ENCODE data around the gene EPHA6.

EPHA6 gene

GRCh38 chr3:97646932-97647331 lies 832.5 kb downstream of the EPHA6 start:
- DNase-seq (ENCODE audit: low read depth): no peak

DNA sequence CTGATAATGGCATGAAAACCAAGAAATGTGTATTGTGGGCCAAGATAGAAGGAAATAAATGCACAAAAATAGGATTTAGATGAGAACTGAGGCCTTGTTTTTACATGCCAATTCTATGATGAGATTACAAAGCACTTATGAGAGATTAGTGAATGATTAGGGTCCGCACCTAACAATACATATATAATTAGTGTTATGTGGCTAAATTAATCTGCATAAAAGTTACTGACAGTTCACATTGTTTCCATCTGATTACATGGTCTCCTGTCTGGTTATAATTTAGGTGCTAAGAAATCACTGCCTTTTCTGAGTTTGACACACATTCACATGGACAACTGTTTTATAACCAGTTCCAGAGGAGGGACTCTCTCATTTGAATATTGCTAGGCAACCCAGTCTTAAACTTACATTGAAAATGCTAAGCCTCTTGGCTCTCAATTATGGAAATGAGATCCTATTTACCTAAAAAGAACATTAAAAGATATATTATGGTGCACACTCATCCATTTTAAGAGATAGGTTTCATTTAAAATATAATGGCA lies 833.1 kb downstream of the EPHA6 start:
- DNase-seq (ENCODE audit: low read depth): no peak

DNA sequence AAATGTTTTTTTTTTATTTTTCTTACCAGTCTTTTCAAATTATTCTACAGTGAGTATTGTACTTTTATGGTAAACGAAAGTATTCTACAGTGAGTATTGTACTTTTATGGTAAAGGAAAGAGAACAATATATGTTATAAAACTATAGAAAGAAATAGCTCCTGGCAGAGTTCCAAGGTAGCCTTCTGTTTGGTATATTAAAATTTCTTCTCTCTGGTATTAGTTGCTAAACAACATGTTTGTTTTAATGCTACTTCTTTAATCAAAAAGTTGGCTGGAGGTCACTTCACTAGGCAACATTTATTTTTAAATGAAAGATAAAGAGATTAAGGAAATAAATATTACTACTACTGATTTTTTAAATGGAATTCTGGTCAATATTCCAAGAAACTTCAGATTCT lies 841.6 kb downstream of the EPHA6 start:
- no peak for DNase-seq (ENCODE audit: low read depth)

DNA sequence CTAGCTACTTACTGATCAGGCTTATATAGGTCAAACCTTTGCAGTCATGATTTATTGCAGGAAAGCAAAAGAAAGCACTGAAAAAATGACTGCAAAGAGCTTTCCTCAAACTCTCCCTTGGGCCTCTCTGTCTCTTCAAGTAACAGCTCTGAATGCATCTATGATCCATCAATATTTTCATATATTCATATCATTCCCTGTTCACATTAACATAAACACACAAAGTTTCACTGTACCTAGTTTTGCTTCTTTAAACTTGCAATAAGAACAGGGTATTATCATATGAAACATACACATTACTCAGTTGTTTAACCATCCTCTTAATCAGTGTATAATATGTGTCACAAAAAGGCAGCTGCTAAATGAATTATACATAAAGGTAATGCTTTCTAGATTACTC lies 842.2 kb downstream of the EPHA6 start:
- no peak for DNase-seq (ENCODE audit: low read depth)

- no peak for DNase-seq (ENCODE audit: low read depth)
Observed at GRCh38 chr3:97658668-97659285, 844.4 kb downstream of the EPHA6 start.

DNA sequence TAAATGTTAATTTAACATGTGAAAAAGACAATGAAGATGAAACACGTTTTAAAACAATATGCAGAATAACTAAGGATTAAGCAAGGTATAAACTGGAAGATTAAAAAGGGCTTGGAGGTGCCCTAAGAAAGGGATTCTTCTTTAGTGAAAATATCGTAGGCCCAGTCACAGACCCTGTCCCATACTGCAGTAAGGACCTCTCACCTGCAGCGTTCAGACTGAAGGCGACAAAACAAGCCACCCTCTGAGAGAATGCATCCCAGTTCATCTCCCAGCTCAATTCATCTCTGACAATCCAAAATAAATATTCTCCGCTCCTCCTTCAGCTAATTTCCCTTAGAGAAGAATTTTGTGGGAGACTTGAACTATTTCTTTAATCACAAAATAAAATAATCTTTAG lies 847.9 kb downstream of the EPHA6 start:
- no peak for DNase-seq (ENCODE audit: low read depth)

GRCh38 chr3:97662762-97663161 lies 848.4 kb downstream of the EPHA6 start:
- DNase-seq (ENCODE audit: low read depth): no peak

DNA sequence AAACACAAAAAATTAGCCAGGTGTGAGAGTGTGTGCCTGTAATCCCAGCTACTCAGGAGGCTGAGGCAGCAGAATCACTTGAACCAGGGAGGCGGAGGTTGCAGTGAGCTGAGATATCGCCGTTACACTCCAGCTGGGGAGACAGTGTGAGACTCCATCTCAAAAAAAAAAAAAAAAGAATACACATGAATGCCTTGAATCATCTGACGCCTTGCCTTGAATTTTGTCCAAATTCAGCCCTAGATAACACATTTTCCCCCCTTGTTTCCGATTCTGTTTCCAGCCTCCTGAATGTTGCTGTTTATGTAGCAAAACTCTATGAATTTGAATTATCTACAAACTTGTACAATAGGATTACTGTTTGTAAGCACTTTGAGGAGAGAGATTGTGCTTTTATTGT lies 851.5 kb downstream of the EPHA6 start:
- DNase-seq (ENCODE audit: low read depth): no peak

- DNase-seq (ENCODE audit: low read depth): no peak
Observed at GRCh38 chr3:97670952-97671351, 856.6 kb downstream of the EPHA6 start.

- no peak for DNase-seq (ENCODE audit: low read depth)
Observed at GRCh38 chr3:97673357-97673997, 859.1 kb downstream of the EPHA6 start.

GRCh38 chr3:97674461-97674860 lies 860.1 kb downstream of the EPHA6 start:
- DNase-seq (ENCODE audit: low read depth): no peak

DNA sequence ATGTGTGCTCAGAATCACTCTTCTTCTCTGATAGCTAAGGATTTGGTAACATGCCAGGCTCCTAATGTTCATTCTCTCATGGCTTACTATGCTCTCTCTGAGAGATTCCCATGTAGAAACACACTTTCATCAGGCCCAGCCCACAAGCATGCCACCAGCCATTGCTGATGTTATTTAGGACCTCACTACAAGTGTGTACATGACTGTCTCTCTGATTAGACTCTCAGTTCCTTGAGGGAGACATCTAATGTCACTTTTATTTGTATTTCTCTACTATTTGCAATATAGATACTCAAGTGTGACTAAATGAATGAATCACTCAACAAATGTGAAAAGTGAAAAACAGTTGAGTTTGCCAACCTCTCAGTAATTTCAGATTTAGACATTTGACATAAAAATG lies 865.8 kb downstream of the EPHA6 start:
- no peak for DNase-seq (ENCODE audit: low read depth)

- no peak for DNase-seq (ENCODE audit: low read depth)
Observed at GRCh38 chr3:97680696-97681095, 866.3 kb downstream of the EPHA6 start.

GRCh38 chr3:97684490-97684889 lies 870.1 kb downstream of the EPHA6 start:
- no peak for DNase-seq (ENCODE audit: low read depth)

DNA sequence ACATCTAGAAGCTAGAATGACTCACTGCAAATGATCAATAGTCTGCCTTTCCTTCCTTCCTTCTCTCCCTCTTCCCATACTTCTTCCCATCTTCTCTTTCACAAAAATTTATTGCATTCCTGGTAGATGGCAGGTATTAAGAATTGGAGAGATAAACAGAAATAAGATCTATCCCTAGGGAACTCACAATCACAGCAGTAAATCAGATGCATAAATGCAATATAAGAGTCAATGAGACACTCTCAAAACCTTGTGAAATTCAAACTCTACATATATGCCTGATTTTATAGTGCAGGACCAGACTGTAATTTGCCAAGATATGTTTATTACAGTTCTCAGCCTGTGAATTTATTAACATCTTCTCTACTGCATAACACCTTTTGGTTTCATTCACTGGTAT lies 871.9 kb downstream of the EPHA6 start:
- DNase-seq (ENCODE audit: low read depth): no peak

- DNase-seq (ENCODE audit: low read depth): no peak
Observed at GRCh38 chr3:97687734-97688133, 873.3 kb downstream of the EPHA6 start.

- no peak for DNase-seq (ENCODE audit: low read depth)
Observed at GRCh38 chr3:97689111-97689510, 874.7 kb downstream of the EPHA6 start.

- no peak for DNase-seq (ENCODE audit: low read depth)
Observed at GRCh38 chr3:97689962-97690361, 875.6 kb downstream of the EPHA6 start.

GRCh38 chr3:97691354-97691753 lies 877.0 kb downstream of the EPHA6 start:
- no peak for DNase-seq (ENCODE audit: low read depth)

DNA sequence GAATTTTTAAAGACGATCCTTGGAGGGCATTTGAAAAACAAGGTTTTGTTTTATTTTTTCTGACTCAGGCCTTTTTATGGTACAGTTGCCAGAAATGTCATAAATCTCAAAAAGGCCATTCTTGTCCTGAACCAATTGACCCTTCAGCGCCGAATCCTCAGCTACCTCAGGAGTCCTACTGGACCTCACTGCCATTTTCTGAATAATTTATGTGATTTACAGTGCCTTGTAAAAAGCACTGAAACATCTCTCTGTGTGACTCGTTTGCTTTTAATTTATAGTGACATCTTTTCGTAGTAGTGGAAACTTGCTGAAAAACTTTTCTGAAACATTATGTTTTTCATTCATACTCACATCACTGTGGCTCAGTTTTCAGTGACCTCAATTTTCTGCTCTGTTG lies 878.0 kb downstream of the EPHA6 start:
- no peak for DNase-seq (ENCODE audit: low read depth)

- DNase-seq (ENCODE audit: low read depth): no peak
Observed at GRCh38 chr3:97692831-97693230, 878.4 kb downstream of the EPHA6 start.

DNA sequence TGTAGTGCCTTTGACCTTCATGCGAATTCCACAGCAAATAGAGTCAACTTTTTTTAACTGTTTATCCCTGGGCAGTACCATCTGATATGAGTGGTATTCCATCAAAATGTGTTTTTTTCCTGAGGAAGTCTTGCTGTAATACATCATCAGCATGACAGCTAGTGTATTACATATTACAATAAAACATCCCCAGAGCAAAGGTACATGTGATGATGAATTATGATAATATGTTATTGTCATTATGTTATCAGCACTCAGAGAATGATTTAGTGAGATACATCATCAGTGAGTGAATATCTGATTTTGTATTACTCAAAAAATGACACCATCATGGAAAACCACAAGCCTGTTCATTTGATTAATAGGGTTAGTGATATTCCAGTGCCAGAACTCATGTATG lies 880.5 kb downstream of the EPHA6 start:
- no peak for DNase-seq (ENCODE audit: low read depth)

DNA sequence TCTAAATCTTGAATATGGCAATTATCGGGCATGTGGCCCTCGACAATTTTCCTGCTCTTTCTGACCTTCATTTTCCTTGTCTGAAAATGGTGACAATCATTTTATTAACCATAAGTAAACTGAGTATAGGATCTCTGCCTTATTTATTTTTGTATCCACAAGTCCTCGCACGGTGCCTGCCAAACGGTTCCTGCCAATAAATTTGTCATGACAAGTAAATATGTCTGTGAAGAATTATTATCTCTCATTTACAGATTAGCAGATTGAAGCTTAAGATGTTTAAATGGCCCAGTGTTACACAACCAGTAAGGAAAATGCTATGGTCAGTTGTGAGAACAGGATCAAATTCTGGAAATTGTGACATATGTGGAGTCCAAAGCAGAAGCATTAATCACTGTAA lies 884.3 kb downstream of the EPHA6 start:
- no peak for DNase-seq (ENCODE audit: low read depth)

DNA sequence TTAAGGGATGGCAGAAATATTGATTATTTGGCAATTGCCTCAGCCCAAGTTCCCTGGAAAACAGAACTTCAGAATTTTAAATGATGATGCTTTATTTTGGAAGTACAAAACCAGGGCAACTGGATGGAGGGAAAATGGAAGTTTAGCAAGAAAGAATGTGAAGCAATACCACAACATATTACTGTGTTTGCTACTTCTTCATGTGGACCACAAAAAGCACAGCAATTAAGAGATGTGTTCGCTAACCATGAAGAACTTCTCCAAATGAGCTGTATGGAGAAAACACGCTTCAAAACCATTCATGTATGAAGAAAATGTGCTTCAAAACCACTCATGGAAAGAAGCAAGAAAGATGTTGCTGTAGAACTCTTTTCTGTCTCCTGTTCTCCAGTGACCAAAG lies 885.5 kb downstream of the EPHA6 start:
- no peak for DNase-seq (ENCODE audit: low read depth)

Measured in activated T-cell treated with anti-CD3 and anti-CD28 coated beads for 24 hours (primary cell).